Measurements from ENCODE around the gene TRPM4.

TRPM4 gene

GRCh38 chr19:49118565-49119410 lies 38.8 kb upstream of the TRPM4 start, which contains the start of gene C19orf73:
Gene C19orf73 (minus strand): TSS chr19:49119143. CDS start chr19:49119022, 121 bp downstream.
- Histone ChIP-seq H4K20me1 (ENCODE audit: insufficient read depth, low read length) (no peaks in the 10 kb centered on the region), H3K36me3 (replicated peaks; ENCODE audit: insufficient read depth, low read length) (no peaks in the 10 kb centered on the region), H3K4me3 (ENCODE audit: low read length) (peak within 1 kb of the TSS; percentile 86), H3K4me1 (ENCODE audit: low read length) (peaks cover 10% of the 10 kb centered on the region), H3K9me2 (replicated peaks; ENCODE audit: insufficient read depth, low read length) (no peaks in the 10 kb centered on the region), H3K4me2 (ENCODE audit: low read depth, low read length) (peak within 1 kb of the TSS; percentile 100), H3K9ac (ENCODE audit: low read length) (peak within 1 kb of the TSS; percentile 93), H3K79me2 (ENCODE audit: low read length) (no peaks in the 10 kb centered on the region), H2AFZ (ENCODE audit: low read length) (peak within 1 kb of the TSS; percentile 94), H3K9me3 (replicated peaks; ENCODE audit: insufficient read depth, low read length) (no peaks in the 10 kb centered on the region), H3K27me3 (replicated peaks; ENCODE audit: insufficient read depth, low read length) (peaks cover 24% of the 10 kb centered on the region), H3F3A (ENCODE audit: insufficient read depth, low read length) (0 out of 2 replicates have a peak, but pooled peaks cover 4% of the 10 kb centered on the region), H3K27ac (ENCODE audit: low read length) (peak within 1 kb of the TSS; percentile 75; the same call in 1 of the 2 replicates)
- TF ChIP-seq EZH2 (optimal IDR thresholded peaks at IDR 0.05; ENCODE audit: low read depth, low read length) = no peak
- no peak for TF ChIP-seq EZH2phosphoT487 (IDR thresholded peaks at IDR 0.05; ENCODE audit: low read length)
- TF ChIP-seq CTCF (IDR thresholded peaks at IDR 0.05; ENCODE audit: low read length) = no peak
- peak; percentile 93 for DNase-seq

GRCh38 chr19:49119411-49120324 lies 37.9 kb upstream of the TRPM4 start, which contains the start of gene PPFIA3:
Gene PPFIA3 (plus strand): TSS chr19:49119544. CDS start chr19:49127874, 8,330 bp downstream.
- 0 out of 2 replicates have a peak, but pooled peaks cover 4% of the 10 kb centered on the region for H3F3A ChIP-seq (ENCODE audit: insufficient read depth, low read length)
- H2AFZ ChIP-seq (ENCODE audit: low read length) = peak within 1 kb of the TSS; percentile 94
- no peaks in the 10 kb centered on the region for H3K79me2 ChIP-seq (ENCODE audit: low read length)
- no peaks in the 10 kb centered on the region for H3K9me3 ChIP-seq (replicated peaks; ENCODE audit: insufficient read depth, low read length)
- H3K9me2 ChIP-seq (replicated peaks; ENCODE audit: insufficient read depth, low read length) = no peaks in the 10 kb centered on the region
- peak within 1 kb of the TSS; percentile 93 for H3K9ac ChIP-seq (ENCODE audit: low read length)
- peaks cover 10% of the 10 kb centered on the region for H3K4me1 ChIP-seq (ENCODE audit: low read length)
- peak within 1 kb of the TSS; percentile 86 for H3K4me3 ChIP-seq (ENCODE audit: low read length)
- H3K27ac ChIP-seq (ENCODE audit: low read length) = peak within 1 kb of the TSS; percentile 75; the same call in 1 of the 2 replicates
- no peak for DNase-seq
- no peaks in the 10 kb centered on the region for H3K36me3 ChIP-seq (replicated peaks; ENCODE audit: insufficient read depth, low read length)
- TF ChIP-seq EZH2phosphoT487 (IDR thresholded peaks at IDR 0.05; ENCODE audit: low read length) (0 out of 2 replicates have a peak, but pooled peaks have one; percentile 63), CTCF (IDR thresholded peaks at IDR 0.05; ENCODE audit: low read length) (no peak), EZH2 (optimal IDR thresholded peaks at IDR 0.05; ENCODE audit: low read depth, low read length) (peak; percentile 99)
- no peaks in the 10 kb centered on the region for H4K20me1 ChIP-seq (ENCODE audit: insufficient read depth, low read length)
- H3K4me2 ChIP-seq (ENCODE audit: low read depth, low read length) = peak within 1 kb of the TSS; percentile 100
- H3K27me3 ChIP-seq (replicated peaks; ENCODE audit: insufficient read depth, low read length) = peaks cover 30% of the 10 kb centered on the region

GRCh38 chr19:49120325-49120683 lies 37.3 kb upstream of the TRPM4 start:
- Histone ChIP-seq H3K36me3 (replicated peaks; ENCODE audit: insufficient read depth, low read length) (no peaks in the 10 kb centered on the region), H4K20me1 (ENCODE audit: insufficient read depth, low read length) (no peaks in the 10 kb centered on the region), H3K4me2 (ENCODE audit: low read depth, low read length) (peak overlapping the region; percentile 100; the same call in 1 of the 2 replicates), H3K27ac (ENCODE audit: low read length) (no peak overlapping the region), H3K9me2 (replicated peaks; ENCODE audit: insufficient read depth, low read length) (no peaks in the 10 kb centered on the region), H3K4me1 (ENCODE audit: low read length) (peaks cover 6% of the 10 kb centered on the region), H3K9me3 (replicated peaks; ENCODE audit: insufficient read depth, low read length) (no peaks in the 10 kb centered on the region), H3K27me3 (replicated peaks; ENCODE audit: insufficient read depth, low read length) (peaks cover 30% of the 10 kb centered on the region), H3F3A (ENCODE audit: insufficient read depth, low read length) (0 out of 2 replicates have a peak, but pooled peaks cover 4% of the 10 kb centered on the region), H3K9ac (ENCODE audit: low read length) (no peak overlapping the region), H3K4me3 (ENCODE audit: low read length) (0 out of 2 replicates have a peak overlapping the region, but pooled peaks have one; percentile 86), H3K79me2 (ENCODE audit: low read length) (no peaks in the 10 kb centered on the region), H2AFZ (ENCODE audit: low read length) (peak overlapping the region; percentile 69; the same call in 1 of the 2 replicates)
- no peak for DNase-seq
- no peak for TF ChIP-seq EZH2 (optimal IDR thresholded peaks at IDR 0.05; ENCODE audit: low read depth, low read length)

All from MM.1S (cell line).